Liver (tissue), 9 donors: ENCODE measurements around the gene CFAP126. TPM values are rescaled to one million over a fixed set of nuclear protein-coding genes. Genes with fewer than 3 reads are reported as not detected.
A peak's percentile ranks its signal among the peaks of the same experiment; 100 is the strongest.

Experiments
- DNase-seq: peaks from one replicate; pipeline ENCODE4 v3.0.0-alpha.2; 2017; ENCODE audit warnings: low spot score
- H3K27ac ChIP-seq, 2 donors: one replicate each; pipeline ENCODE4 v1.7.0; 2013; ENCODE audit warnings: inconsistent platforms in 2 of 2, low read length in 2 of 2, control low read depth in 1 of 2, low read depth in 1 of 2, mild to moderate bottlenecking in 1 of 2
- H3K27me3 ChIP-seq, 4 donors: one replicate each; pipeline versions ENCODE4 v1.6.1 to v1.7.0; 2013; ENCODE audit warnings: low read length in 3 of 4, inconsistent platforms in 1 of 4, mild to moderate bottlenecking in 1 of 4, moderate library complexity in 1 of 4; ENCODE audit not compliant: control insufficient read depth in 4 of 4, insufficient read depth in 4 of 4
- H3K36me3 ChIP-seq, 4 donors: one replicate each; pipeline versions ENCODE4 v1.6.1 to v1.7.0; 2013; ENCODE audit warnings: low read length in 3 of 4, mild to moderate bottlenecking in 3 of 4, low read depth in 1 of 4, moderate library complexity in 1 of 4; ENCODE audit not compliant: control insufficient read depth in 4 of 4, insufficient read depth in 3 of 4
- H3K4me1 ChIP-seq, 4 donors: one replicate each; pipeline versions ENCODE4 v1.6.1 to v1.7.0; 2013; ENCODE audit warnings: low read length in 3 of 4, mild to moderate bottlenecking in 3 of 4, moderate library complexity in 1 of 4; ENCODE audit not compliant: control insufficient read depth in 4 of 4, insufficient read depth in 4 of 4
- H3K4me3 ChIP-seq, 3 donors: one replicate each; pipeline versions ENCODE4 v1.6.1 to v1.7.0; 2013; ENCODE audit warnings: low read length in 3 of 3, control low read depth in 1 of 3, low read depth in 1 of 3, mild to moderate bottlenecking in 1 of 3
- H3K9ac ChIP-seq, 2 donors: one replicate each; pipeline ENCODE4 v1.7.0; 2013; ENCODE audit warnings: low read length in 2 of 2, mild to moderate bottlenecking in 2 of 2, moderate library complexity in 2 of 2, control low read depth in 1 of 2, low read depth in 1 of 2
- H3K9me3 ChIP-seq, 4 donors: one replicate each; pipeline versions ENCODE4 v1.6.1 to v1.7.0; 2013; ENCODE audit warnings: low read length in 3 of 4; ENCODE audit not compliant: control insufficient read depth in 4 of 4
- ATF3 ChIP-seq: IDR thresholded peaks from 2 replicates; pipeline ENCODE4 v1.6.1; 2016; ENCODE audit warnings: antibody characterized with exemption
- CTCF ChIP-seq: fragments of 150-350 bp; IDR thresholded peaks from 2 replicates; pipeline ENCODE4 v1.5.1; 2017; ENCODE audit warnings: improper control_type of control experiment, low read depth, low read length; ENCODE audit not compliant: missing input control
- EGR1 ChIP-seq, 2 donors: IDR thresholded peaks; 2 replicates each; pipeline ENCODE4 v1.6.1; 2016 to 2018; ENCODE audit warnings: antibody characterized with exemption in 2 of 2, low read depth in 2 of 2
- FOXA1 ChIP-seq: IDR thresholded peaks from 2 replicates; pipeline ENCODE4 v1.6.1; 2016; ENCODE audit warnings: antibody characterized with exemption
- FOXA2 ChIP-seq: IDR thresholded peaks from 2 replicates; pipeline ENCODE4 v1.6.1; 2016; ENCODE audit warnings: antibody characterized with exemption
- GABPA ChIP-seq, 2 donors: IDR thresholded peaks in 1 of 2; conservative IDR thresholded peaks in 1 of 2; 2 replicates each; pipeline ENCODE4 v1.6.1; 2016; ENCODE audit warnings: antibody characterized with exemption in 2 of 2, mild to moderate bottlenecking in 1 of 2, moderate library complexity in 1 of 2
- HNF4A ChIP-seq, 2 donors: conservative IDR thresholded peaks; 2 replicates each; pipeline ENCODE4 v1.6.1; 2016; ENCODE audit warnings: antibody characterized with exemption in 2 of 2, mild to moderate bottlenecking in 2 of 2
- HNF4G ChIP-seq: IDR thresholded peaks from 2 replicates; pipeline ENCODE4 v1.6.1; 2016; ENCODE audit warnings: antibody characterized with exemption
- JUND ChIP-seq, 2 donors: IDR thresholded peaks; 2 replicates each; pipeline ENCODE4 v1.6.1; 2016; ENCODE audit warnings: antibody characterized with exemption in 2 of 2
- MAX ChIP-seq: IDR thresholded peaks from 2 replicates; pipeline ENCODE4 v1.6.1; 2016; ENCODE audit warnings: antibody characterized with exemption
- NR2F2 ChIP-seq: IDR thresholded peaks from 2 replicates; pipeline ENCODE4 v1.6.1; 2016; ENCODE audit warnings: antibody characterized with exemption
- RAD21 ChIP-seq, 2 donors: IDR thresholded peaks; 2 replicates each; pipeline ENCODE4 v1.6.1; 2016; ENCODE audit warnings: antibody characterized with exemption in 2 of 2, mild to moderate bottlenecking in 2 of 2
- RXRA ChIP-seq, 2 donors: IDR thresholded peaks; 2 replicates each; pipeline ENCODE4 v1.6.1; 2017 to 2018; ENCODE audit warnings: antibody characterized with exemption in 2 of 2, mild to moderate bottlenecking in 1 of 2
- SP1 ChIP-seq: IDR thresholded peaks from 2 replicates; pipeline ENCODE4 v1.6.1; 2018; ENCODE audit warnings: antibody characterized with exemption, mild to moderate bottlenecking
- TAF1 ChIP-seq: conservative IDR thresholded peaks from 2 replicates; pipeline ENCODE4 v1.6.1; 2016; ENCODE audit warnings: antibody characterized with exemption, mild to moderate bottlenecking
- ZBTB33 ChIP-seq: IDR thresholded peaks from 2 replicates; pipeline ENCODE4 v1.6.1; 2016; ENCODE audit warnings: antibody characterized with exemption
- WGBS: extraction: QIAGEN DNeasy Blood & Tissue Kit; methylation state at CpG from one replicate; pipeline ENCODE4 v1.1.7; 2013; 5-methylcytosine and 5-hydroxymethylcytosine counted together
- polyA plus RNA-seq, 2 donors: library from polyadenylated mRNA; stranded (reverse) in 1 of 2; unstranded in 1 of 2; fragments of 200-250 nt in 1 of 2; fragments of >200 nt in 1 of 2; fragmentation: Nextera tagmentation in 1 of 2; extraction: Ambion mirVana in 1 of 2; gene quantifications; one replicate each; pipeline versions ENCODE4 v1.2.1 to v1.2.3, GENCODE V29; 2013 to 2015
- total RNA-seq, 2 donors: library from RNA; depleted of rRNA; stranded (reverse); fragments of >200 nt; gene quantifications; one replicate each; pipeline ENCODE4 v1.2.3, GENCODE V29; 2014
- donor health status: healthy.
- donor health status: healthy.
- donor health status: healthy.
- donor health status: healthy.
- donor health status: healthy.

The CFAP126 gene
- total and polyA plus RNA-seq, 4 donors = not detected

- Histone ChIP-seq H3K27me3 (no peaks in the 10 kb centered on the region), H3K36me3 (no peaks in the 10 kb centered on the region), H3K9ac (no peak overlapping the region), H3K4me1 (peaks cover 0 to 8% (median 3%) of the 10 kb centered on the region in 4 donors), H3K4me3 (no peak overlapping the region), H3K27ac (peak overlapping the region; percentile 88 to 95), H3K9me3 (no peaks in the 10 kb centered on the region)
- TF ChIP-seq HNF4A (conservative IDR thresholded peaks at IDR 0.05) (no peak), SP1 (no peak), FOXA1 (no peak), CTCF (no peak), RXRA (IDR thresholded peaks at IDR 0.05) (no peak), MAX (no peak), RAD21 (IDR thresholded peaks at IDR 0.05) (no peak), JUND (IDR thresholded peaks at IDR 0.05) (no peak), FOXA2 (no peak)
- DNase-seq = no peak
- 95% methylated on average over 3 of the region's 3 CpGs for WGBS
Measured at GRCh38 chr1:161388639-161389038, 21.0 kb upstream of the CFAP126 start.

GRCh38 chr1:161382214-161383019 lies 14.7 kb upstream of the CFAP126 start:
- 35% methylated on average over 4 of the region's 4 CpGs for WGBS
- Histone ChIP-seq H3K27me3 (no peaks in the 10 kb centered on the region), H3K9me3 (no peaks in the 10 kb centered on the region), H3K27ac (peak overlapping the region in 1 of 2 donors; percentile 16), H3K4me3 (no peak overlapping the region), H3K4me1 (peaks cover 0 to 2% (median 0%) of the 10 kb centered on the region in 4 donors), H3K9ac (no peak overlapping the region), H3K36me3 (no peaks in the 10 kb centered on the region)
- no peak for DNase-seq
- TF ChIP-seq EGR1 (IDR thresholded peaks at IDR 0.05; ENCODE audit: low read depth in 2 of 2) = no peak
- peak; percentile 71 for TF ChIP-seq CTCF
- TF ChIP-seq FOXA2 = no peak
- TF ChIP-seq SP1 = no peak
- TF ChIP-seq RAD21 (IDR thresholded peaks at IDR 0.05) = peak; percentile 88 to 90
- no peak for TF ChIP-seq RXRA (IDR thresholded peaks at IDR 0.05)
- TF ChIP-seq GABPA (IDR thresholded peaks at IDR 0.05 in 1 of 2, conservative IDR thresholded peaks at IDR 0.05 in 1 of 2) = no peak
- TF ChIP-seq FOXA1 = no peak
- TF ChIP-seq MAX = no peak

GRCh38 chr1:161381707-161382106 lies 14.0 kb upstream of the CFAP126 start:
- 69% methylated on average over 6 of the region's 6 CpGs for WGBS
- Histone ChIP-seq H3K27me3 (no peaks in the 10 kb centered on the region), H3K4me3 (no peak overlapping the region), H3K36me3 (no peaks in the 10 kb centered on the region), H3K27ac (no peak overlapping the region), H3K9ac (no peak overlapping the region), H3K4me1 (peaks cover 0 to 2% (median 0%) of the 10 kb centered on the region in 4 donors), H3K9me3 (no peaks in the 10 kb centered on the region)
- DNase-seq = no peak
- TF ChIP-seq ZBTB33 = no peak
- no peak for TF ChIP-seq HNF4G
- TF ChIP-seq RAD21 (IDR thresholded peaks at IDR 0.05) = no peak
- TF ChIP-seq CTCF = no peak
- no peak for TF ChIP-seq TAF1
- TF ChIP-seq GABPA (IDR thresholded peaks at IDR 0.05 in 1 of 2, conservative IDR thresholded peaks at IDR 0.05 in 1 of 2) = no peak
- no peak for TF ChIP-seq NR2F2
- no peak for TF ChIP-seq MAX
- no peak for TF ChIP-seq FOXA1
- TF ChIP-seq ATF3 = no peak
